ENCODE data around the gene CCDC197.
A peak's percentile ranks its signal among the peaks of the same experiment; 100 is the strongest.

The CCDC197 gene

GRCh38 chr14:93962701-93963601 lies 34.1 kb upstream of the CCDC197 start:
- no peak for DNase-seq

- no peak for DNase-seq
Measured at GRCh38 chr14:93963692-93964091, 33.4 kb upstream of the CCDC197 start.

GRCh38 chr14:93964281-93964680 lies 32.8 kb upstream of the CCDC197 start:
- DNase-seq: no peak

- no peak for DNase-seq
Measured at GRCh38 chr14:93964820-93965286, 32.2 kb upstream of the CCDC197 start.

GRCh38 chr14:93965287-93965821 lies 31.7 kb upstream of the CCDC197 start:
- DNase-seq: no peak

- DNase-seq: no peak
Measured at GRCh38 chr14:93965946-93966474, 31.1 kb upstream of the CCDC197 start.

- DNase-seq: no peak
Measured at GRCh38 chr14:93967637-93968250, 29.4 kb upstream of the CCDC197 start.

GRCh38 chr14:93969082-93969828 lies 27.8 kb upstream of the CCDC197 start:
- no peak for DNase-seq

GRCh38 chr14:93970585-93970964 lies 26.5 kb upstream of the CCDC197 start:
- no peak for DNase-seq

- DNase-seq: peak; percentile 57
Measured at GRCh38 chr14:93970965-93971634, 26.0 kb upstream of the CCDC197 start.

- no peak for DNase-seq
Measured at GRCh38 chr14:93971635-93972027, 25.5 kb upstream of the CCDC197 start.

GRCh38 chr14:93972618-93973205 lies 24.4 kb upstream of the CCDC197 start:
- DNase-seq: no peak

- DNase-seq: no peak
Measured at GRCh38 chr14:93973607-93974006, 23.5 kb upstream of the CCDC197 start.

- no peak for DNase-seq
Measured at GRCh38 chr14:93974299-93974698, 22.8 kb upstream of the CCDC197 start.

GRCh38 chr14:93974833-93975232 lies 22.3 kb upstream of the CCDC197 start:
- no peak for DNase-seq

GRCh38 chr14:93975791-93976476 lies 21.2 kb upstream of the CCDC197 start:
- DNase-seq: no peak

GRCh38 chr14:93976477-93977057 lies 20.5 kb upstream of the CCDC197 start, which contains the start of gene ASB2:
ASB2 (minus strand) TSS chr14:93976570; CDS start chr14:93964539, 12,031 bp downstream.
- DNase-seq: no peak

GRCh38 chr14:93977171-93977570 lies 19.9 kb upstream of the CCDC197 start:
- DNase-seq: no peak

- DNase-seq: no peak
Measured at GRCh38 chr14:93977790-93978581, 19.1 kb upstream of the CCDC197 start.

- DNase-seq: no peak
Measured at GRCh38 chr14:93978735-93979134, 18.4 kb upstream of the CCDC197 start.
